ENCODE measurements around the gene LUC7L3. TPM values are rescaled to one million over a fixed set of nuclear protein-coding genes. Genes with fewer than 3 reads are reported as not detected.

The LUC7L3 gene
- total and polyA plus RNA-seq, 2 experiments from 2014 or later = 56.9 to 156 TPM

GRCh38 chr17:50683434-50684287, 35.7 kb upstream of the LUC7L3 start:
- no peak for DNase-seq (ENCODE audit: low spot score)
- Histone ChIP-seq H3K79me2 (no peaks in the 10 kb centered on the region), H4K20me1 (ENCODE audit: insufficient read depth, poor library complexity, severe bottlenecking) (no peaks in the 10 kb centered on the region), H3K4me2 (no peak overlapping the region), H3K4me3 (no peak overlapping the region), H3K27ac (peak overlapping the region; percentile 99), H3K27me3 (no peaks in the 10 kb centered on the region), H2AFZ (no peak overlapping the region), H3K36me3 (replicated peaks; ENCODE audit: insufficient read depth, low read depth) (no peaks in the 10 kb centered on the region), H3K9me3 (ENCODE audit: low read depth) (no peaks in the 10 kb centered on the region), H3K9me2 (replicated peaks; ENCODE audit: insufficient read depth) (no peaks in the 10 kb centered on the region), H3K4me1 (ENCODE audit: insufficient read depth) (peaks cover 40% of the 10 kb centered on the region)
- WGBS (ENCODE audit: low lambda C conversion rate, missing lambda C conversion rate) = 94% methylated on average over 28 of the region's 28 CpGs
- TF ChIP-seq EZH2phosphoT487 (IDR thresholded peaks at IDR 0.05; ENCODE audit: low read depth, severe bottlenecking, unreplicated experiment) (no peak), EZH2 (IDR thresholded peaks at IDR 0.05; ENCODE audit: borderline replicate concordance) (no peak), CTCF (IDR thresholded peaks at IDR 0.05; ENCODE audit: poor library complexity) (no peak)

- Histone ChIP-seq H3K4me1 (ENCODE audit: insufficient read depth) (peaks cover 40% of the 10 kb centered on the region), H3K27ac (peak overlapping the region; percentile 99)
Observed at GRCh38 chr17:50684288-50684611, 35.2 kb upstream of the LUC7L3 start.

GRCh38 chr17:50684612-50685333, 34.6 kb upstream of the LUC7L3 start:
- Histone ChIP-seq H3K4me1 (ENCODE audit: insufficient read depth) (peaks cover 44% of the 10 kb centered on the region), H3K27ac (peak overlapping the region; percentile 99)
- TF ChIP-seq CTCF (IDR thresholded peaks at IDR 0.05; ENCODE audit: poor library complexity) = no peak
- TF ChIP-seq EZH2phosphoT487 (IDR thresholded peaks at IDR 0.05; ENCODE audit: low read depth, severe bottlenecking, unreplicated experiment) = no peak
- no peak for TF ChIP-seq EZH2 (IDR thresholded peaks at IDR 0.05; ENCODE audit: borderline replicate concordance)

More at GRCh38 chr17:50684288-50684611, 35.2 kb upstream of the LUC7L3 start:
- H3K4me3 ChIP-seq = no peak overlapping the region
- H2AFZ ChIP-seq = no peak overlapping the region
- no peaks in the 10 kb centered on the region for H3K9me2 ChIP-seq (replicated peaks; ENCODE audit: insufficient read depth)
- no peaks in the 10 kb centered on the region for H3K36me3 ChIP-seq (replicated peaks; ENCODE audit: insufficient read depth, low read depth)
- no peak for TF ChIP-seq EZH2phosphoT487 (IDR thresholded peaks at IDR 0.05; ENCODE audit: low read depth, severe bottlenecking, unreplicated experiment)
- TF ChIP-seq EZH2 (IDR thresholded peaks at IDR 0.05; ENCODE audit: borderline replicate concordance) = no peak
- no peak for TF ChIP-seq CTCF (IDR thresholded peaks at IDR 0.05; ENCODE audit: poor library complexity)
- H3K9me3 ChIP-seq (ENCODE audit: low read depth) = no peaks in the 10 kb centered on the region
- 53% methylated on average over 5 of the region's 5 CpGs for WGBS (ENCODE audit: low lambda C conversion rate, missing lambda C conversion rate)
- peak overlapping the region; percentile 62 for H3K4me2 ChIP-seq
- H3K27me3 ChIP-seq = no peaks in the 10 kb centered on the region
- H4K20me1 ChIP-seq (ENCODE audit: insufficient read depth, poor library complexity, severe bottlenecking) = no peaks in the 10 kb centered on the region
- no peak for DNase-seq (ENCODE audit: low spot score)
- H3K79me2 ChIP-seq = no peaks in the 10 kb centered on the region

More at GRCh38 chr17:50684612-50685333, 34.6 kb upstream of the LUC7L3 start:
- H3K27me3 ChIP-seq = no peaks in the 10 kb centered on the region
- no peaks in the 10 kb centered on the region for H3K9me3 ChIP-seq (ENCODE audit: low read depth)
- no peak overlapping the region for H3K4me3 ChIP-seq
- H3K9me2 ChIP-seq (replicated peaks; ENCODE audit: insufficient read depth) = no peaks in the 10 kb centered on the region
- H3K79me2 ChIP-seq = no peaks in the 10 kb centered on the region
- peak overlapping the region; percentile 62 for H3K4me2 ChIP-seq
- H2AFZ ChIP-seq = no peak overlapping the region
- peak; percentile 81 for DNase-seq (ENCODE audit: low spot score)
- 46% methylated on average over 15 of the region's 15 CpGs for WGBS (ENCODE audit: low lambda C conversion rate, missing lambda C conversion rate)
- H3K36me3 ChIP-seq (replicated peaks; ENCODE audit: insufficient read depth, low read depth) = no peaks in the 10 kb centered on the region
- no peaks in the 10 kb centered on the region for H4K20me1 ChIP-seq (ENCODE audit: insufficient read depth, poor library complexity, severe bottlenecking)
